ENCODE measurements around the gene IDH3B. TPM values are rescaled to one million over a fixed set of nuclear protein-coding genes. Genes with fewer than 3 reads are reported as not detected.

IDH3B gene
- total RNA-seq (100 to 1,000 TPM; 105 to 161 (median 107) TPM), polyA plus RNA-seq (100 to 1,000 TPM; 101 to 135 TPM), total RNA-seq (77.5 reads per million, percentile 80 among the genes with 10 or more reads in this experiment)

DNA sequence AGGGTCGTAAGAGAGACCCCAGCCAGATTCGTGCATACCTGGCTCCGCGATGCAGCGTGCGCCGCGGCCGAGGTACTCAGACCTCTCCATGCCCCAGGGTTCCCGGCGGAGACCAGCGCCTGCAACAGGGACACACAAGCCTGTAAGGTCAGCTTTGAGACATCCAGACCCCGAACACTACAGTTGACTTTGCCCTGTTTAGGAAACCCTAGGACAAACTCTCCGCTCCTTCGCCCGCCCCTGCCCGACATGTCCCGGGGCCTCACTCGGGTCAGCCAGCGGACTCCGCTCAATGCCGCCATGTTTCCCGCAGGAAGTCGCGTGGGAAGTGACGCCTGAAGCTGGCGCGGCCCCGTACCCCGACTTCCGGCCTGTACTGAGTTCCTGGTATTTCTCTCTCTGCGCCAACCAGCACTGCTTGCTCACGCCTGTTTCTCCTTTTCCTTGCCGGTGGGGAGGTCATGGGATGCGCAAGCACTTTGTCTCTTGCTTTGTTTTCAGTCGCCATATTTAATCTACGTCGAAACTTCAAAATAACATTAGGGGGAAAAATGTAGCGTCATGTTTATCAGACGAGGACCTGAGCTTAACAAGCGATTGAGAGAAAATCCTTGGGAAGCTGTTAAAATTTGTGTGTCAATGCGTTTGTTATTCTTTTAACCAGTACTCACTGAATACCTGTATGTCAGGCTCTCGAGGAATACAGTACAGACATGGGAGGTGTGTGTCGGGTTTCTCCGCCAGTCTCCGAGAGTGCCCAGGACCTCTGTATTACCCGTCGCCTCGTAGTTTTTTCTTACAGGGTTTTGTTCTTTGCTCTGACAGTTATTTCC is at the start of gene IDH3B:
IDH3B (minus strand) TSS at position 330 of the 833 bp plus-strand sequence; CDS start at position 302, 28 bp downstream.
- H3K36me3 ChIP-seq (ENCODE audit: control insufficient read depth in 2 of 3, insufficient read depth in 3 of 3, low read length in 3 of 3), result peaks cover 9 to 33% (median 22%) of the 10 kb centered on the region in 3 experiments
- intact Hi-C loops (cut with micrococcal nuclease), result loop anchor here (1.0 to 2.0 kb wide), 3 partner anchors 12 to 745 kb away; partner anchors contain the start of gene NOP56 (in 2 of the 2)
- H3K4me1 Mint-ChIP-seq, result peaks cover 4 to 34% (median 29%) of the 10 kb centered on the region in 7 donors
- H3K27me3 Mint-ChIP-seq, result peaks cover 0 to 10% (median 0%) of the 10 kb centered on the region in 5 donors
- ChIA-PET CTCF (interaction anchor here (0.7 to 1.4 kb wide), 2 partner anchors 89 to 1215 kb away, joined by 3 to 4 read pairs; no protein-coding TSS in a partner anchor), POLR2A (interaction anchor here (0.6 to 8.4 kb wide), 13 partner anchors 8 to 209 kb away, joined by 3 to 183 read pairs (median 5); partner anchors contain the start of genes NOP56 and SNRPB)
- peak within 1 kb of the TSS; percentile 94 to 99 (median 97) for H3K27ac Mint-ChIP-seq
- ATAC-seq (peak; percentile 99), DNase-seq (peak; percentile 76 to 94 (median 90))
- peak within 1 kb of the TSS; percentile 87 for H3K27ac ChIP-seq (ENCODE audit: low read depth, low read length)
- peak within 1 kb of the TSS; percentile 89 for H3K4me3 ChIP-seq (ENCODE audit: low read length)
- H3K9me3 Mint-ChIP-seq, result peaks cover 0 to 1% (median 0%) of the 10 kb centered on the region in 11 donors
- H3K9me3 ChIP-seq (ENCODE audit: control insufficient read depth in 2 of 3, low read length in 3 of 3), result no peaks in the 10 kb centered on the region
- H3K27me3 ChIP-seq (ENCODE audit: control insufficient read depth in 2 of 2, insufficient read depth in 2 of 2, low read length in 2 of 2), result no peaks in the 10 kb centered on the region
- peaks cover 17 to 28% (median 24%) of the 10 kb centered on the region in 5 donors for H3K36me3 Mint-ChIP-seq
- H3K4me1 ChIP-seq (ENCODE audit: control insufficient read depth in 2 of 2, insufficient read depth in 2 of 2, low read length in 2 of 2), result peaks cover 10 to 15% of the 10 kb centered on the region in 2 donors
- H3K4me3 Mint-ChIP-seq, result peak within 1 kb of the TSS; percentile 87 to 97 (median 94)

DNA sequence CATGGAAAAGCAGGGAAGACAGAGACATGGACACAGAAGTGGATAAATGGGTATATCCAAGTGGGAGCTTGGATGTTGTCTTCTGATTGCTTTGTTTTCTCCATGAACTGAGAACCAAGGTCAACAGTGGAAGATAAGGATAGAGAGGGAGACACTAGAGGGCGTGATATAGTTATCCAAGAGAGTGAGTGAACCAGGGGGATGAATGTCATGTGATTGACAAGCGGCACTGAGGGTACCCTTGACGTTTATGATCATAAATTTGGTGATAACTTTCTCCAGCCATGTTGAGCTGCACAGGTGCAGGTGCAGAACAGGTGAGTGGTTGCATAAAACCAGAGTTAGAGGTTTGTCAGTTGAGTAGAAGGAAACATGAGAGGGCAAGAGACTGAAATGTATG is 49.3 kb upstream of the IDH3B start:
- Histone ChIP-seq H3K36me3 (ENCODE audit: control insufficient read depth in 2 of 3, insufficient read depth in 3 of 3, low read length in 3 of 3) (no peaks in the 10 kb centered on the region), H3K9me3 (ENCODE audit: control insufficient read depth in 2 of 3, low read length in 3 of 3) (peaks cover 0 to 5% (median 0%) of the 10 kb centered on the region in 3 experiments), H3K27me3 (ENCODE audit: control insufficient read depth in 2 of 2, insufficient read depth in 2 of 2, low read length in 2 of 2) (no peaks in the 10 kb centered on the region), H3K27ac (ENCODE audit: low read depth, low read length) (no peak overlapping the region), H3K4me1 (ENCODE audit: control insufficient read depth in 2 of 2, insufficient read depth in 2 of 2, low read length in 2 of 2) (peaks cover 0 to 3% of the 10 kb centered on the region in 2 donors), H3K4me3 (ENCODE audit: low read length) (no peak overlapping the region)
- H3K27me3 Mint-ChIP-seq, result peaks cover 0 to 4% (median 0%) of the 10 kb centered on the region in 5 donors
- ChIA-PET POLR2A (interaction anchor here (2.1 to 3.4 kb wide), 3 partner anchors 17 to 39 kb away, joined by 12 to 35 read pairs (median 18); no protein-coding TSS in a partner anchor), CTCF (interaction anchor here (0.6 to 11.4 kb wide), 15 partner anchors 9 to 288 kb away, joined by 3 to 262 read pairs (median 4); partner anchors contain the start of genes PCED1A and VPS16)
- no peak overlapping the region for H3K27ac Mint-ChIP-seq
- H3K9me3 Mint-ChIP-seq, result peaks cover 0 to 9% (median 2%) of the 10 kb centered on the region in 11 donors
- no peak overlapping the region for H3K4me3 Mint-ChIP-seq
- ATAC-seq, result peak; percentile 73
- H3K36me3 Mint-ChIP-seq, result peaks cover 0 to 6% (median 0%) of the 10 kb centered on the region in 5 donors
- peak in 7 of 9 donors; percentile 30 to 64 (median 51) for DNase-seq
- intact Hi-C loops (cut with micrococcal nuclease), result loop anchor here (1.0 kb wide), 6 partner anchors 16 to 288 kb away; no protein-coding TSS in a partner anchor
- H3K4me1 Mint-ChIP-seq, result peaks cover 0 to 4% (median 0%) of the 10 kb centered on the region in 7 donors

DNA sequence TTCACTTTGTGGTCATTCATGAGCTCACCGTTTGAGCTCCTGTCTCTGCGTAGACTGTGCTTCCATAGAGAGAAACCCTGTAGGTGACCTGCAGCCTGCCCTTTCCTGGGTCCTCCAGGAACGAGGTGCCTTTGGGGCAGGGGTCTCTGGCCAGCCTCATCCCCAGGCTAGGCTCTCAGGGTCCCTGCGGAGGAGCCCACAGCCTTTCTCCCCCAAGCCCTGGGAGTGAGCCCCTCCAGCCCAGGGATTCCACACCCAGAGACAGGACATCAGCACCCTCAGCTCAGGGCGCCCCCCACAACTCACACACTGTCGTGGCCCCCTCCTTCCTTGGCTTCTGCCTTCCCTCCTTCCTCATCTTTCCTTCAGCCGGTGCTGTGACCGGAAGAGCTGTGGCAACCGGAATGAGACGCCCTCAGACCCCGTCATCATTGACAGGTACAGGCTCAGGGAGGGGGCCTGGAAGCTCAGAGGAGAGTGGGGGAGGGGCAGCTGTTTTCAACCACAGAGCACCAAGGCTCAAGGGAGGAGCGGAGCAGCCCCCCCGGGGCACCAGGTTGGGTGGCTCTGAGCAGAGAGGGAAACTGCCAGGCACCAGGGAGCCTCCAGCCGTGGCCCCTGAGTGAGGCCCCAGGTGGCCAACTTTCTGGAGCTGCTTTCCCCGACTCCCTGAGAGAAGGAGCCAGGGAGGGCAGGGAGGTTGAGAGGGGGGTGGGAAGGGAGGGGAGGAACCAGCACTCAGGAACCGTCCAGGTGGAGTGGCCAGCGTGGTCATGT is 45.4 kb upstream of the IDH3B start:
- ChIA-PET POLR2A (interaction anchor here (0.8 to 1.5 kb wide), 2 partner anchors 20 to 33 kb away, joined by 3 to 4 read pairs; no protein-coding TSS in a partner anchor), CTCF (interaction anchor here (0.5 to 11.4 kb wide), 2 partner anchors 21 to 31 kb away, joined by 3 to 262 read pairs; no protein-coding TSS in a partner anchor)
- Histone ChIP-seq H3K27ac (ENCODE audit: low read depth, low read length) (no peak overlapping the region), H3K27me3 (ENCODE audit: control insufficient read depth in 2 of 2, insufficient read depth in 2 of 2, low read length in 2 of 2) (no peaks in the 10 kb centered on the region), H3K36me3 (ENCODE audit: control insufficient read depth in 2 of 3, insufficient read depth in 3 of 3, low read length in 3 of 3) (no peaks in the 10 kb centered on the region), H3K4me1 (ENCODE audit: control insufficient read depth in 2 of 2, insufficient read depth in 2 of 2, low read length in 2 of 2) (peaks cover 0 to 3% of the 10 kb centered on the region in 2 donors), H3K4me3 (ENCODE audit: low read length) (no peak overlapping the region), H3K9me3 (ENCODE audit: control insufficient read depth in 2 of 3, low read length in 3 of 3) (no peaks in the 10 kb centered on the region)
- H3K9me3 Mint-ChIP-seq, result peaks cover 0 to 1% (median 0%) of the 10 kb centered on the region in 11 donors
- H3K36me3 Mint-ChIP-seq, result no peaks in the 10 kb centered on the region
- H3K4me3 Mint-ChIP-seq, result no peak overlapping the region
- peaks cover 0 to 5% (median 0%) of the 10 kb centered on the region in 5 donors for H3K27me3 Mint-ChIP-seq
- ATAC-seq, result no peak
- peaks cover 0 to 16% (median 3%) of the 10 kb centered on the region in 7 donors for H3K4me1 Mint-ChIP-seq
- intact Hi-C loops (cut with micrococcal nuclease), result no loop called here
- DNase-seq, result no peak
- H3K27ac Mint-ChIP-seq, result no peak overlapping the region

DNA sequence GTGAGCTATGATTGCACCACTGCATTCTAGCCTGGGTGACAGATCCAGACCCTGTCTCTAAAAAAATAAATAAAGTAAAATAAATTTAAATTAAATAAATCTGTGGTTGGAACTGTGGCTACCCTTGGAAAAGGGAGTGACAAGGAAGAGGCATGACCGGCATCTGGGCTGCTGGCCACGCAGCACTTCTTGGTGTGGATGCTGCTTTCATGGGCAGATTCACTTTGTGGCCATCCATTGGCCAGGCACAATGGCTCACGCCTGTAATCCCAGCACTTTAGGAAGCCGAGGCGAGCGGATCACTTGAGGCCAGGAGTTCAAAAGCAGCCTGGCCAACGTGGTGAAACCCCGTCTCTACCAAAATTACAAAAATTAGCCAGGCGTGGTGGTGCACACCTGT is 44.6 kb upstream of the IDH3B start:
- CTCF ChIA-PET, result interaction anchor here (0.5 to 1.2 kb wide), 2 partner anchors 15 to 20 kb away, joined by 3 read pairs; partner anchors contain the start of gene EBF4
- no peaks in the 10 kb centered on the region for H3K27me3 ChIP-seq (ENCODE audit: control insufficient read depth in 2 of 2, insufficient read depth in 2 of 2, low read length in 2 of 2)
- DNase-seq, result no peak

DNA sequence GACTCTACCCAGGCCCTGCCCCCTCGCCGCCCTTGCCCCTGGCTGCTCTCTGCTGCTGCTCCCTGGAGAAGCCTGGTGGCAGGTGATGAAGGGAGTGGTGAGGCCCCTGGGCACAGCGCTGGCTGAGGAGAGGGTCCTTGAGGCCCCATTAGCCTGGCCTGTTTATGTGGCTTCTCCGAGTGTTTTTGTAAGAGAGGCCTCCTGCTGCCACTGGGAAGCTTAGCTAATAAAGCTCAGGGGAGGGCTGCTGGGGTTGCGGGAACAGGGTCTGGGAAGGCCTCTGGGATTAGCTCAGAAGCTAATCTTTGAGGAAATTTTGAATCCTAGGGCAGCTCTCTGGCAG is 44.0 kb upstream of the IDH3B start:
- H3K4me3 Mint-ChIP-seq, result no peak overlapping the region
- ATAC-seq (no peak), DNase-seq (no peak)
- no peaks in the 10 kb centered on the region for H3K27me3 ChIP-seq (ENCODE audit: control insufficient read depth in 2 of 2, insufficient read depth in 2 of 2, low read length in 2 of 2)
- no peak overlapping the region for H3K27ac ChIP-seq (ENCODE audit: low read depth, low read length)
- H3K9me3 Mint-ChIP-seq, result no peaks in the 10 kb centered on the region
- peaks cover 0 to 16% (median 0%) of the 10 kb centered on the region in 7 donors for H3K4me1 Mint-ChIP-seq
- H3K27me3 Mint-ChIP-seq, result peaks cover 0 to 5% (median 0%) of the 10 kb centered on the region in 5 donors
- H3K36me3 ChIP-seq (ENCODE audit: control insufficient read depth in 2 of 3, insufficient read depth in 3 of 3, low read length in 3 of 3), result no peaks in the 10 kb centered on the region
- H3K36me3 Mint-ChIP-seq, result no peaks in the 10 kb centered on the region
- no peaks in the 10 kb centered on the region for H3K9me3 ChIP-seq (ENCODE audit: control insufficient read depth in 2 of 3, low read length in 3 of 3)
- intact Hi-C loops (cut with micrococcal nuclease), result no loop called here
- H3K4me1 ChIP-seq (ENCODE audit: control insufficient read depth in 2 of 2, insufficient read depth in 2 of 2, low read length in 2 of 2), result no peaks in the 10 kb centered on the region
- ChIA-PET POLR2A (interaction anchor here (1.5 kb wide), 1 partner anchor 34 kb away, joined by 4 read pairs; no protein-coding TSS in a partner anchor), CTCF (interaction anchor here (1.2 kb wide), 1 partner anchor 15 kb away, joined by 3 read pairs; the partner anchor contains the start of gene EBF4)
- no peak overlapping the region for H3K27ac Mint-ChIP-seq
- no peak overlapping the region for H3K4me3 ChIP-seq (ENCODE audit: low read length)

More for the DNA sequence above, 44.6 kb upstream of the IDH3B start:
- Mint-ChIP-seq H3K27me3 (peaks cover 0 to 5% (median 0%) of the 10 kb centered on the region in 5 donors), H3K4me3 (no peak overlapping the region), H3K36me3 (no peaks in the 10 kb centered on the region), H3K27ac (no peak overlapping the region), H3K4me1 (peaks cover 0 to 16% (median 0%) of the 10 kb centered on the region in 7 donors), H3K9me3 (no peaks in the 10 kb centered on the region)
- no peak overlapping the region for H3K4me3 ChIP-seq (ENCODE audit: low read length)
- no peak overlapping the region for H3K27ac ChIP-seq (ENCODE audit: low read depth, low read length)
- no peaks in the 10 kb centered on the region for H3K9me3 ChIP-seq (ENCODE audit: control insufficient read depth in 2 of 3, low read length in 3 of 3)
- no peaks in the 10 kb centered on the region for H3K36me3 ChIP-seq (ENCODE audit: control insufficient read depth in 2 of 3, insufficient read depth in 3 of 3, low read length in 3 of 3)
- POLR2A ChIA-PET, result interaction anchor here (0.8 to 1.5 kb wide), 2 partner anchors 21 to 33 kb away, joined by 3 to 4 read pairs; no protein-coding TSS in a partner anchor
- peaks cover 0 to 3% of the 10 kb centered on the region in 2 donors for H3K4me1 ChIP-seq (ENCODE audit: control insufficient read depth in 2 of 2, insufficient read depth in 2 of 2, low read length in 2 of 2)
- ATAC-seq, result no peak
- intact Hi-C loops (cut with micrococcal nuclease), result no loop called here

All from naive thymus-derived CD4-positive, alpha-beta T cell (primary cell).